HEK293 (cell line): Measurements from ENCODE around the gene PRMT7.

ENCODE experiments used
- HOXC10 ChIP-seq: sonication (generic); formaldehyde crosslinking; IDR thresholded peaks from 2 replicates; pipeline ENCODE4 v1.8.1; 2023; ENCODE audit warnings: mild to moderate bottlenecking, missing genetic modification reagents
- KLF7 ChIP-seq: fragments of 450-650 bp; formaldehyde crosslinking; IDR thresholded peaks from 2 replicates; pipeline ENCODE4 v1.5.1; 2016; ENCODE audit warnings: missing biosample characterization, missing genetic modification characterization, borderline replicate concordance
- PRDM1 ChIP-seq: fragments of 450-650 bp; formaldehyde crosslinking; IDR thresholded peaks from 2 replicates; pipeline ENCODE4; 2016; ENCODE audit warnings: missing biosample characterization, missing genetic modification characterization
- RBAK ChIP-seq: fragments of 450-650 bp; formaldehyde crosslinking; IDR thresholded peaks from 2 replicates; pipeline ENCODE4 v1.5.1; 2016; ENCODE audit warnings: missing biosample characterization, missing genetic modification characterization
- SCRT2 ChIP-seq: fragments of 450-650 bp; formaldehyde crosslinking; IDR thresholded peaks from 2 replicates; pipeline ENCODE4 v1.5.1; 2016; ENCODE audit warnings: missing biosample characterization, missing genetic modification characterization
- SP2 ChIP-seq: fragments of 450-650 bp; formaldehyde crosslinking; IDR thresholded peaks from 2 replicates; pipeline ENCODE4 v1.5.1; 2016; ENCODE audit warnings: missing biosample characterization, missing genetic modification characterization
- TCF7L2 ChIP-seq: IDR thresholded peaks from 2 replicates; pipeline ENCODE4 v1.6.1; 2011; ENCODE audit warnings: low read depth, mild to moderate bottlenecking, inconsistent platforms, low read length, moderate library complexity, borderline replicate concordance
- WT1 ChIP-seq: fragments of 450-650 bp; formaldehyde crosslinking; IDR thresholded peaks from 2 replicates; pipeline ENCODE4 v1.5.1; 2016; ENCODE audit warnings: missing biosample characterization, missing genetic modification characterization
- YY2 ChIP-seq: fragments of 450-650 bp; formaldehyde crosslinking; IDR thresholded peaks from 2 replicates; pipeline ENCODE4 v1.5.1; 2016; ENCODE audit warnings: missing biosample characterization, missing genetic modification characterization
- ZNF10 ChIP-seq: fragments of 450-650 bp; formaldehyde crosslinking; IDR thresholded peaks from 2 replicates; pipeline ENCODE4 v1.5.1; 2017; ENCODE audit warnings: missing biosample characterization, missing genetic modification characterization
- ZNF221 ChIP-seq: fragments of 450-650 bp; formaldehyde crosslinking; IDR thresholded peaks from 2 replicates; pipeline ENCODE4 v1.5.1; 2017; ENCODE audit warnings: missing biosample characterization, missing genetic modification characterization, borderline replicate concordance
- ZNF335 ChIP-seq: fragments of 450-650 bp; formaldehyde crosslinking; conservative IDR thresholded peaks from 2 replicates; pipeline ENCODE4 v1.5.1; 2016; ENCODE audit warnings: missing biosample characterization, missing genetic modification characterization
- ZNF354C ChIP-seq: fragments of 450-650 bp; formaldehyde crosslinking; IDR thresholded peaks from 2 replicates; pipeline ENCODE4 v1.5.1; 2016; ENCODE audit warnings: missing biosample characterization, missing genetic modification characterization, low read depth, borderline replicate concordance
- ZNF37A ChIP-seq: fragments of 450-650 bp; IDR thresholded peaks from 2 replicates; pipeline ENCODE4 v1.5.1; 2018; ENCODE audit warnings: missing biosample characterization, missing genetic modification characterization
- ZNF510 ChIP-seq: fragments of 450-650 bp; formaldehyde crosslinking; IDR thresholded peaks from 2 replicates; pipeline ENCODE4 v1.5.1; 2018; ENCODE audit warnings: mild to moderate bottlenecking, missing genetic modification characterization, missing biosample characterization; ENCODE audit not compliant: insufficient replicate concordance
- ZNF571 ChIP-seq: fragments of 450-650 bp; formaldehyde crosslinking; IDR thresholded peaks from 2 replicates; pipeline ENCODE4 v1.5.0; 2017; ENCODE audit warnings: missing biosample characterization, missing genetic modification characterization
- ZNF623 ChIP-seq: fragments of 450-650 bp; formaldehyde crosslinking; IDR thresholded peaks from 2 replicates; pipeline ENCODE4 v1.5.1; 2016; ENCODE audit warnings: missing biosample characterization, missing genetic modification characterization
- TF ChIP-seq, protein P1 (sequence below): fragments of 450-650 bp; formaldehyde crosslinking; IDR thresholded peaks from 2 replicates; pipeline ENCODE4 v1.5.1; 2016; ENCODE audit warnings: missing biosample characterization, missing genetic modification characterization
- TF ChIP-seq, protein P2 (sequence below): fragments of 450-650 bp; formaldehyde crosslinking; conservative IDR thresholded peaks from 2 replicates; pipeline ENCODE4 v1.5.1; 2016; ENCODE audit warnings: low read depth, missing biosample characterization, missing genetic modification characterization
- TF ChIP-seq, protein P3 (sequence below): fragments of 450-650 bp; formaldehyde crosslinking; IDR thresholded peaks from 2 replicates; pipeline ENCODE4 v1.5.1; 2017; ENCODE audit warnings: missing biosample characterization, mild to moderate bottlenecking, missing genetic modification characterization, moderate library complexity
- TF ChIP-seq, protein P4 (sequence below): fragments of 450-650 bp; formaldehyde crosslinking; IDR thresholded peaks from 2 replicates; pipeline ENCODE4 v1.5.1; 2016; ENCODE audit warnings: missing biosample characterization, missing genetic modification characterization, borderline replicate concordance
- TF ChIP-seq, protein P5 (sequence below): fragments of 450-650 bp; formaldehyde crosslinking; IDR thresholded peaks from 2 replicates; pipeline ENCODE4 v1.5.1; 2017; ENCODE audit warnings: missing biosample characterization, missing genetic modification characterization

Gene PRMT7

DNA sequence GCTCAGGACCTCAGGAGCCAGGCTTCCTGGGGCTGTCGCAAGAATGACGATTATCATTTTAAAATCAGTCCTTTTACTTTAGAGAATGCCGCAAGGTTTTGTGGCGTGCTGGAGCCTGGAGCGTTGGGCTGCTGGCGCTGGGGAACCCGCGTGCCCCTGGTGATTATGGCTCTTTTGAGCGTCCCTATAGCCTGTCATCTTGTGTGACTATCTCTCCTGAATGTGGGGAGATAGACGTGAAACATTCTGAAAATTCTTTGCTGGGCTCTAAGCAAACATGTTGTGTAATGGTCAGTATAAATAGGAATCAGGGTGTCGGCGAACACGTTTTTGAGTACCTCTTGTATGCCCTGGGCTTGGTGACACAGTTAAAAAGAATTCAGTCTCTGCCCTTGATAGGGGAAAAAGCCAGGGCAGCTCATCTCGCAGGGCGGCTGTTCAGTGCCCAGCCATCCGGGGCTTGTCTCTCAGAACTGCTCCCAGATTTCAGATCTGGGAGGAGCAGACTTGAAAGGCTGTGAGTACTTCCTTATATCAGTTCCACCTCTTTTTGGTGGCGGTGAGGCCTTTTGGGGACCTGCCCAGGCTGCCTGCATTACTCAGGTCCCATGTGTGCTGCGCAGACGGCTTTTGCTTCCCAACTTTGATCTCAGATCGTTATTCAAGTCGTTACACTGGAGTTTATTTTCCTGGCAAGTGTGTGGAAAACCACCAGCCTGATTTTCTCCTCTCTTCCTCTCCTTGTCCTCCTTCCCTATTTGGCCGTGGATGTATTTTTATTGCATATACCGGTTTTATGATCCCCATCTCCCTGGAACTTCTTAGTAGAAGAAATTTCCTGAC lies 45.5 kb upstream of the PRMT7 start (continued):
- TF ChIP-seq, protein P1, sequence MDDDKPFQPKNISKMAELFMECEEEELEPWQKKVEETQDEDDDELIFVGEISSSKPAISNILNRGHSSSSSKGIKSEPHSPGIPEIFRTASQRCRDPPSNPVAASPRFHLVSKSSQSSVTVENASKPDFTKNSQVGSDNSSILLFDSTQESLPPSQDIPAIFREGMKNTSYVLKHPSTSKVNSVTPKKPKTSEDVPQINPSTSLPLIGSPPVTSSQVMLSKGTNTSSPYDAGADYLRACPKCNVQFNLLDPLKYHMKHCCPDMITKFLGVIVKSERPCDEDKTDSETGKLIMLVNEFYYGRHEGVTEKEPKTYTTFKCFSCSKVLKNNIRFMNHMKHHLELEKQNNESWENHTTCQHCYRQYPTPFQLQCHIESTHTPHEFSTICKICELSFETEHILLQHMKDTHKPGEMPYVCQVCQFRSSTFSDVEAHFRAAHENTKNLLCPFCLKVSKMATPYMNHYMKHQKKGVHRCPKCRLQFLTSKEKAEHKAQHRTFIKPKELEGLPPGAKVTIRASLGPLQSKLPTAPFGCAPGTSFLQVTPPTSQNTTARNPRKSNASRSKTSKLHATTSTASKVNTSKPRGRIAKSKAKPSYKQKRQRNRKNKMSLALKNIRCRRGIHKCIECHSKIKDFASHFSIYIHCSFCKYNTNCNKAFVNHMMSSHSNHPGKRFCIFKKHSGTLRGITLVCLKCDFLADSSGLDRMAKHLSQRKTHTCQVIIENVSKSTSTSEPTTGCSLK (tag by site-specific recombination), result no peak
- TF ChIP-seq RBAK (tag by site-specific recombination), result no peak
- TF ChIP-seq TCF7L2, result peak; percentile 58; the same call in 1 of the 2 replicates
- no peak for TF ChIP-seq ZNF10
- no peak for TF ChIP-seq PRDM1 (tag by site-specific recombination)
- TF ChIP-seq HOXC10 (CRISPR knock-in tag), result no peak
- no peak for TF ChIP-seq WT1
- TF ChIP-seq ZNF623 (tag by site-specific recombination), result no peak
- no peak for TF ChIP-seq ZNF221
- no peak for TF ChIP-seq YY2 (tag by site-specific recombination)
- no peak for TF ChIP-seq ZNF571 (tag by site-specific recombination)
- no peak for TF ChIP-seq SCRT2
- TF ChIP-seq ZNF510, result no peak
- TF ChIP-seq ZNF335, result peak; percentile 77
- TF ChIP-seq ZNF37A, result no peak
- TF ChIP-seq, protein P2, sequence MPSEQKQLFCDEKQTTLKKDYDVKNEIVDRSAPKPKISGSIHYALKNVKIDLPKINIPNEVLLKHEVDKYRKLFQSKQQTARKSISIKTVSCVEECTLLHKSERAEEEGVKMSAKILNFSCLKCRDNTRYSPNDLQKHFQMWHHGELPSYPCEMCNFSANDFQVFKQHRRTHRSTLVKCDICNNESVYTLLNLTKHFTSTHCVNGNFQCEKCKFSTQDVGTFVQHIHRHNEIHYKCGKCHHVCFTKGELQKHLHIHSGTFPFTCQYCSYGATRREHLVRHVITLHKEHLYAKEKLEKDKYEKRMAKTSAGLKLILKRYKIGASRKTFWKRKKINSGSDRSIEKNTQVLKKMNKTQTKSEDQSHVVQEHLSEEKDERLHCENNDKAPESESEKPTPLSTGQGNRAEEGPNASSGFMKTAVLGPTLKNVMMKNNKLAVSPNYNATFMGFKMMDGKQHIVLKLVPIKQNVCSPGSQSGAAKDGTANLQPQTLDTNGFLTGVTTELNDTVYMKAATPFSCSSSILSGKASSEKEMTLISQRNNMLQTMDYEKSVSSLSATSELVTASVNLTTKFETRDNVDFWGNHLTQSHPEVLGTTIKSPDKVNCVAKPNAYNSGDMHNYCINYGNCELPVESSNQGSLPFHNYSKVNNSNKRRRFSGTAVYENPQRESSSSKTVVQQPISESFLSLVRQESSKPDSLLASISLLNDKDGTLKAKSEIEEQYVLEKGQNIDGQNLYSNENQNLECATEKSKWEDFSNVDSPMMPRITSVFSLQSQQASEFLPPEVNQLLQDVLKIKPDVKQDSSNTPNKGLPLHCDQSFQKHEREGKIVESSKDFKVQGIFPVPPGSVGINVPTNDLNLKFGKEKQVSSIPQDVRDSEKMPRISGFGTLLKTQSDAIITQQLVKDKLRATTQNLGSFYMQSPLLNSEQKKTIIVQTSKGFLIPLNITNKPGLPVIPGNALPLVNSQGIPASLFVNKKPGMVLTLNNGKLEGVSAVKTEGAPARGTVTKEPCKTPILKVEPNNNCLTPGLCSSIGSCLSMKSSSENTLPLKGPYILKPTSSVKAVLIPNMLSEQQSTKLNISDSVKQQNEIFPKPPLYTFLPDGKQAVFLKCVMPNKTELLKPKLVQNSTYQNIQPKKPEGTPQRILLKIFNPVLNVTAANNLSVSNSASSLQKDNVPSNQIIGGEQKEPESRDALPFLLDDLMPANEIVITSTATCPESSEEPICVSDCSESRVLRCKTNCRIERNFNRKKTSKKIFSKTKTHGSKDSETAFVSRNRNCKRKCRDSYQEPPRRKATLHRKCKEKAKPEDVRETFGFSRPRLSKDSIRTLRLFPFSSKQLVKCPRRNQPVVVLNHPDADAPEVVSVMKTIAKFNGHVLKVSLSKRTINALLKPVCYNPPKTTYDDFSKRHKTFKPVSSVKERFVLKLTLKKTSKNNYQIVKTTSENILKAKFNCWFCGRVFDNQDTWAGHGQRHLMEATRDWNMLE, result no peak
- TF ChIP-seq KLF7 (tag by site-specific recombination), result 0 out of 2 replicates have a peak, but pooled peaks have one; percentile 3
- TF ChIP-seq, protein P3, sequence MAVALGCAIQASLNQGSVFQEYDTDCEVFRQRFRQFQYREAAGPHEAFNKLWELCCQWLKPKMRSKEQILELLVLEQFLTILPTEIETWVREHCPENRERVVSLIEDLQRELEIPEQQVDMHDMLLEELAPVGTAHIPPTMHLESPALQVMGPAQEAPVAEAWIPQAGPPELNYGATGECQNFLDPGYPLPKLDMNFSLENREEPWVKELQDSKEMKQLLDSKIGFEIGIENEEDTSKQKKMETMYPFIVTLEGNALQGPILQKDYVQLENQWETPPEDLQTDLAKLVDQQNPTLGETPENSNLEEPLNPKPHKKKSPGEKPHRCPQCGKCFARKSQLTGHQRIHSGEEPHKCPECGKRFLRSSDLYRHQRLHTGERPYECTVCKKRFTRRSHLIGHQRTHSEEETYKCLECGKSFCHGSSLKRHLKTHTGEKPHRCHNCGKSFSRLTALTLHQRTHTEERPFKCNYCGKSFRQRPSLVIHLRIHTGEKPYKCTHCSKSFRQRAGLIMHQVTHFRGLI, result peak; percentile 24; the same call in 1 of the 2 replicates
- no peak for TF ChIP-seq ZNF354C
- TF ChIP-seq, protein P4, sequence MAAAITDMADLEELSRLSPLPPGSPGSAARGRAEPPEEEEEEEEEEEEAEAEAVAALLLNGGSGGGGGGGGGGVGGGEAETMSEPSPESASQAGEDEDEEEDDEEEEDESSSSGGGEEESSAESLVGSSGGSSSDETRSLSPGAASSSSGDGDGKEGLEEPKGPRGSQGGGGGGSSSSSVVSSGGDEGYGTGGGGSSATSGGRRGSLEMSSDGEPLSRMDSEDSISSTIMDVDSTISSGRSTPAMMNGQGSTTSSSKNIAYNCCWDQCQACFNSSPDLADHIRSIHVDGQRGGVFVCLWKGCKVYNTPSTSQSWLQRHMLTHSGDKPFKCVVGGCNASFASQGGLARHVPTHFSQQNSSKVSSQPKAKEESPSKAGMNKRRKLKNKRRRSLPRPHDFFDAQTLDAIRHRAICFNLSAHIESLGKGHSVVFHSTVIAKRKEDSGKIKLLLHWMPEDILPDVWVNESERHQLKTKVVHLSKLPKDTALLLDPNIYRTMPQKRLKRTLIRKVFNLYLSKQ, result no peak
- TF ChIP-seq SP2, result peak; percentile 58
- TF ChIP-seq, protein P5, sequence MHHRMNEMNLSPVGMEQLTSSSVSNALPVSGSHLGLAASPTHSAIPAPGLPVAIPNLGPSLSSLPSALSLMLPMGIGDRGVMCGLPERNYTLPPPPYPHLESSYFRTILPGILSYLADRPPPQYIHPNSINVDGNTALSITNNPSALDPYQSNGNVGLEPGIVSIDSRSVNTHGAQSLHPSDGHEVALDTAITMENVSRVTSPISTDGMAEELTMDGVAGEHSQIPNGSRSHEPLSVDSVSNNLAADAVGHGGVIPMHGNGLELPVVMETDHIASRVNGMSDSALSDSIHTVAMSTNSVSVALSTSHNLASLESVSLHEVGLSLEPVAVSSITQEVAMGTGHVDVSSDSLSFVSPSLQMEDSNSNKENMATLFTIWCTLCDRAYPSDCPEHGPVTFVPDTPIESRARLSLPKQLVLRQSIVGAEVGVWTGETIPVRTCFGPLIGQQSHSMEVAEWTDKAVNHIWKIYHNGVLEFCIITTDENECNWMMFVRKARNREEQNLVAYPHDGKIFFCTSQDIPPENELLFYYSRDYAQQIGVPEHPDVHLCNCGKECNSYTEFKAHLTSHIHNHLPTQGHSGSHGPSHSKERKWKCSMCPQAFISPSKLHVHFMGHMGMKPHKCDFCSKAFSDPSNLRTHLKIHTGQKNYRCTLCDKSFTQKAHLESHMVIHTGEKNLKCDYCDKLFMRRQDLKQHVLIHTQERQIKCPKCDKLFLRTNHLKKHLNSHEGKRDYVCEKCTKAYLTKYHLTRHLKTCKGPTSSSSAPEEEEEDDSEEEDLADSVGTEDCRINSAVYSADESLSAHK (tag by site-specific recombination), result 0 out of 2 replicates have a peak, but pooled peaks have one; percentile 36
